Esophagus (tissue), 2 donors: Measurements from ENCODE around the gene DISP3. TPM values are rescaled to one million over a fixed set of nuclear protein-coding genes. Genes with fewer than 3 reads are reported as not detected.

Source experiments
- H3K27ac ChIP-seq, 2 donors: one replicate each; pipeline ENCODE4 v1.5.1; 2013; ENCODE audit warnings: low read depth in 2 of 2, mild to moderate bottlenecking in 2 of 2, inconsistent platforms in 1 of 2, low read length in 1 of 2, moderate library complexity in 1 of 2
- H3K27me3 ChIP-seq, 2 donors: one replicate each; pipeline ENCODE4 v1.6.1; 2013; ENCODE audit warnings: low read length in 2 of 2, control low read depth in 1 of 2, mild to moderate bottlenecking in 1 of 2; ENCODE audit not compliant: insufficient read depth in 2 of 2, control insufficient read depth in 1 of 2
- H3K36me3 ChIP-seq, 2 donors: one replicate each; pipeline ENCODE4 v1.6.1; 2013; ENCODE audit warnings: low read length in 1 of 2; ENCODE audit not compliant: control insufficient read depth in 2 of 2, insufficient read depth in 2 of 2
- H3K4me1 ChIP-seq, 2 donors: one replicate each; pipeline ENCODE4 v1.6.1; 2013; ENCODE audit warnings: low read length in 1 of 2; ENCODE audit not compliant: control insufficient read depth in 2 of 2, insufficient read depth in 2 of 2
- H3K4me3 ChIP-seq, 2 donors: one replicate each; pipeline ENCODE4 v1.5.1; 2013; ENCODE audit warnings: low read length in 2 of 2, mild to moderate bottlenecking in 2 of 2, low read depth in 1 of 2, moderate library complexity in 1 of 2
- H3K9me3 ChIP-seq, 2 donors: one replicate each; pipeline ENCODE4 v1.6.1; 2013; ENCODE audit warnings: mild to moderate bottlenecking in 2 of 2, low read depth in 1 of 2, low read length in 1 of 2, moderate library complexity in 1 of 2; ENCODE audit not compliant: control insufficient read depth in 2 of 2, insufficient read depth in 1 of 2
- WGBS, 2 donors: extraction: QIAGEN DNeasy Blood & Tissue Kit; methylation state at CpG; one replicate each; pipeline ENCODE4 v1.1.7; 2013; 5-methylcytosine and 5-hydroxymethylcytosine counted together
- polyA plus RNA-seq, 2 donors: library from polyadenylated mRNA; stranded (reverse); fragments of 200-250 nt; gene quantifications; one replicate each; pipeline ENCODE4 v1.2.3, GENCODE V29; 2013
- donor health status: healthy with polysubstance abuse.
- donor health status: Bipolar disorder and iron deficiency.

The DISP3 gene
- polyA plus RNA-seq, 2 donors: not detected

- Histone ChIP-seq H3K36me3 (no peaks in the 10 kb centered on the region), H3K4me1 (no peaks in the 10 kb centered on the region), H3K9me3 (no peaks in the 10 kb centered on the region), H3K4me3 (no peak overlapping the region), H3K27me3 (no peaks in the 10 kb centered on the region), H3K27ac (no peak overlapping the region)
- WGBS, 2 donors: 76 to 87% methylated on average over 3 of the region's 3 CpGs
These were observed 15.8 kb downstream of the DISP3 start for GRCh38 chr1:11494771-11495170.

GRCh38 chr1:11495579-11495978, 16.6 kb downstream of the DISP3 start:
- H3K27me3 ChIP-seq: no peaks in the 10 kb centered on the region
- no peaks in the 10 kb centered on the region for H3K36me3 ChIP-seq
- no peaks in the 10 kb centered on the region for H3K4me1 ChIP-seq
- H3K27ac ChIP-seq: no peak overlapping the region
- no peaks in the 10 kb centered on the region for H3K9me3 ChIP-seq
- 50 to 56% methylated on average over 3 of the region's 3 CpGs for WGBS, 2 donors
- no peak overlapping the region for H3K4me3 ChIP-seq

- Histone ChIP-seq H3K4me3 (no peak overlapping the region), H3K4me1 (no peaks in the 10 kb centered on the region), H3K36me3 (no peaks in the 10 kb centered on the region), H3K27ac (no peak overlapping the region), H3K27me3 (peaks cover 0 to 3% of the 10 kb centered on the region in 2 donors), H3K9me3 (peaks cover 7 to 8% of the 10 kb centered on the region in 2 donors)
- 68 to 74% methylated on average over 8 of the region's 8 CpGs for WGBS, 2 donors
These were observed 17.7 kb downstream of the DISP3 start for GRCh38 chr1:11496551-11497080.

- WGBS, 2 donors: 57 to 59% methylated on average over 13 of the region's 13 CpGs
- peaks cover 9 to 22% of the 10 kb centered on the region in 2 donors for H3K9me3 ChIP-seq
- no peak overlapping the region for H3K4me3 ChIP-seq
- peaks cover 0 to 3% of the 10 kb centered on the region in 2 donors for H3K27me3 ChIP-seq
- H3K27ac ChIP-seq: no peak overlapping the region
- H3K36me3 ChIP-seq: no peaks in the 10 kb centered on the region
- H3K4me1 ChIP-seq: no peaks in the 10 kb centered on the region
These were observed 20.1 kb downstream of the DISP3 start for GRCh38 chr1:11498956-11499594.

GRCh38 chr1:11499601-11500331, 20.8 kb downstream of the DISP3 start:
- Histone ChIP-seq H3K27ac (no peak overlapping the region), H3K4me1 (no peaks in the 10 kb centered on the region), H3K36me3 (no peaks in the 10 kb centered on the region), H3K27me3 (peaks cover 0 to 3% of the 10 kb centered on the region in 2 donors), H3K9me3 (peaks cover 12 to 22% of the 10 kb centered on the region in 2 donors), H3K4me3 (no peak overlapping the region)
- 54 to 63% methylated on average over 14 of the region's 14 CpGs for WGBS, 2 donors

GRCh38 chr1:11500881-11501280, 21.9 kb downstream of the DISP3 start:
- peaks cover 0 to 3% of the 10 kb centered on the region in 2 donors for H3K27me3 ChIP-seq
- no peaks in the 10 kb centered on the region for H3K36me3 ChIP-seq
- H3K9me3 ChIP-seq: peaks cover 15 to 22% of the 10 kb centered on the region in 2 donors
- WGBS, 2 donors: 85 to 93% methylated on average over 7 of the region's 7 CpGs
- H3K4me1 ChIP-seq: no peaks in the 10 kb centered on the region
- H3K4me3 ChIP-seq: no peak overlapping the region
- no peak overlapping the region for H3K27ac ChIP-seq

- Histone ChIP-seq H3K27ac (no peak overlapping the region), H3K36me3 (no peaks in the 10 kb centered on the region), H3K4me1 (no peaks in the 10 kb centered on the region), H3K27me3 (peaks cover 0 to 3% of the 10 kb centered on the region in 2 donors), H3K9me3 (peaks cover 15 to 22% of the 10 kb centered on the region in 2 donors), H3K4me3 (peak overlapping the region in 1 of 2 donors; percentile 6)
- 39 to 42% methylated on average over 47 to 48 of the region's 48 CpGs for WGBS, 2 donors
These were observed 22.5 kb downstream of the DISP3 start for GRCh38 chr1:11501491-11501897.

GRCh38 chr1:11501906-11502485, 23.0 kb downstream of the DISP3 start:
- H3K27me3 ChIP-seq: peaks cover 0 to 3% of the 10 kb centered on the region in 2 donors
- no peak overlapping the region for H3K27ac ChIP-seq
- H3K36me3 ChIP-seq: no peaks in the 10 kb centered on the region
- H3K9me3 ChIP-seq: peaks cover 16 to 22% of the 10 kb centered on the region in 2 donors
- H3K4me3 ChIP-seq: peak overlapping the region in 1 of 2 donors; percentile 6
- H3K4me1 ChIP-seq: no peaks in the 10 kb centered on the region
- WGBS, 2 donors: 74 to 75% methylated on average over 19 of the region's 19 CpGs

- 84 to 94% methylated on average over 5 of the region's 5 CpGs for WGBS, 2 donors
- Histone ChIP-seq H3K27me3 (peaks cover 0 to 3% of the 10 kb centered on the region in 2 donors), H3K27ac (no peak overlapping the region)
These were observed 23.6 kb downstream of the DISP3 start for GRCh38 chr1:11502516-11502915.

More at GRCh38 chr1:11502516-11502915, 23.6 kb downstream of the DISP3 start:
- Histone ChIP-seq H3K4me3 (no peak overlapping the region), H3K4me1 (no peaks in the 10 kb centered on the region), H3K36me3 (no peaks in the 10 kb centered on the region), H3K9me3 (peaks cover 16 to 22% of the 10 kb centered on the region in 2 donors)
